Lower leg skin (tissue), 3 donors: ENCODE data around the gene RNF224.

Experiments used
- CTCF ChIP-seq, 3 donors: fragments of 450-650 bp; IDR thresholded peaks; one replicate each; pipeline ENCODE4 v1.5.1; 2016; ENCODE audit warnings: antibody characterized with exemption in 3 of 3, mild to moderate bottlenecking in 3 of 3, moderate library complexity in 2 of 3
- POLR2A ChIP-seq, 2 donors: fragments of 450-650 bp; IDR thresholded peaks; one replicate each; pipeline ENCODE4 v1.6.1; 2016 to 2017; ENCODE audit warnings: antibody characterized with exemption in 2 of 2, mild to moderate bottlenecking in 1 of 2, moderate library complexity in 1 of 2

GRCh38 chr9:137200311-137201204, 26.7 kb upstream of the RNF224 start, which contains the start of gene TPRN:
- TF ChIP-seq CTCF (IDR thresholded peaks at IDR 0.05) (no peak), POLR2A (IDR thresholded peaks at IDR 0.05) (no peak)
